Peyer's patch (tissue), 4 donors: Measurements from ENCODE around the gene NUP50.

ENCODE experiments used
- POLR2A ChIP-seq, 2 donors: fragments of 450-650 bp; IDR thresholded peaks; one replicate each; pipeline ENCODE4 v1.5.1; 2017; ENCODE audit warnings: antibody characterized with exemption in 2 of 2, mild to moderate bottlenecking in 2 of 2, moderate library complexity in 2 of 2
- TF ChIP-seq, protein P1 (sequence below), 6 experiments: fragments of 450-650 bp in 4 of 6; fragments of 200-600 bp in 2 of 6; sonication (generic) in 1 of 6; IDR thresholded peaks; one replicate each; pipeline ENCODE4 v1.5.1; 2017 to 2019; ENCODE audit warnings: antibody characterized with exemption in 6 of 6, mild to moderate bottlenecking in 3 of 6, moderate library complexity in 1 of 6

DNA sequence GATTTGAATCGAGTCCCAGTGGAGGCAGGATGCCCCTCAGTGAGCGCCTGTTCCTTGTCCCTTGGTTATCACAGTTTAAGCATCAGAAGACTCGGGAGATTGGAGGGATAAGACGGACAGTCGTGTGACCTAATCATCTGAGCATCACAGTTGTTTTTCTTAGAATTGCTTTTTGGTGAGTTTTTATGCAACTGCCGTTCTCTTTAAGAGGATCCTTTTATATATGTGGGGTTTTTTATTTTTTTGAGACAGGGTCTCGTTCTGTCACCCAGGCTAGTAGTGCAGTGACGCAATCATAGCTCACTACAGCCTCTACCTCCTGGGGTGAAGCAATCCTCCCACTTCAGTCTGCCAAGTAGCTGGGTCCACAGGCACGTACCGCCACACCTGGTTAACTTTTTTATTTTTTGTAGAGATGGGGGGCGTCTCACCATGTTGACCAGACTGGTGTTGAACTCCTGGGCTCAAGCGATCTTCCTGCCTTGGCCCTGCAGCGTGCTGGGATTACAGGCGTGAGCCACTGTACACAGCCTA lies 16.5 kb downstream of the NUP50 start:
- TF ChIP-seq, protein P1, sequence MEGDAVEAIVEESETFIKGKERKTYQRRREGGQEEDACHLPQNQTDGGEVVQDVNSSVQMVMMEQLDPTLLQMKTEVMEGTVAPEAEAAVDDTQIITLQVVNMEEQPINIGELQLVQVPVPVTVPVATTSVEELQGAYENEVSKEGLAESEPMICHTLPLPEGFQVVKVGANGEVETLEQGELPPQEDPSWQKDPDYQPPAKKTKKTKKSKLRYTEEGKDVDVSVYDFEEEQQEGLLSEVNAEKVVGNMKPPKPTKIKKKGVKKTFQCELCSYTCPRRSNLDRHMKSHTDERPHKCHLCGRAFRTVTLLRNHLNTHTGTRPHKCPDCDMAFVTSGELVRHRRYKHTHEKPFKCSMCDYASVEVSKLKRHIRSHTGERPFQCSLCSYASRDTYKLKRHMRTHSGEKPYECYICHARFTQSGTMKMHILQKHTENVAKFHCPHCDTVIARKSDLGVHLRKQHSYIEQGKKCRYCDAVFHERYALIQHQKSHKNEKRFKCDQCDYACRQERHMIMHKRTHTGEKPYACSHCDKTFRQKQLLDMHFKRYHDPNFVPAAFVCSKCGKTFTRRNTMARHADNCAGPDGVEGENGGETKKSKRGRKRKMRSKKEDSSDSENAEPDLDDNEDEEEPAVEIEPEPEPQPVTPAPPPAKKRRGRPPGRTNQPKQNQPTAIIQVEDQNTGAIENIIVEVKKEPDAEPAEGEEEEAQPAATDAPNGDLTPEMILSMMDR (IDR thresholded peaks at IDR 0.05): no peak
- no peak for TF ChIP-seq POLR2A (IDR thresholded peaks at IDR 0.05)
